ENCODE data around the gene HCFC2.
A peak's percentile ranks its signal among the peaks of the same experiment; 100 is the strongest.

The HCFC2 gene

GRCh38 chr12:104108755-104109445, 44.6 kb downstream of the HCFC2 start (continued):
- TF ChIP-seq ZNF639 (tag by site-specific recombination; IDR thresholded peaks at IDR 0.05) (no peak), ZNF654 (tag by site-specific recombination; IDR thresholded peaks at IDR 0.05; ENCODE audit: low read depth) (peak; percentile 79), ZSCAN18 (tag by site-specific recombination; IDR thresholded peaks at IDR 0.05) (no peak), ZNF324 (tag by site-specific recombination; IDR thresholded peaks at IDR 0.05) (no peak), ZNF426 (tag by site-specific recombination; IDR thresholded peaks at IDR 0.05) (no peak), PRDM10 (tag by site-specific recombination; IDR thresholded peaks at IDR 0.05) (no peak), ZNF157 (tag by site-specific recombination; IDR thresholded peaks at IDR 0.05) (no peak), ZNF391 (tag by site-specific recombination; IDR thresholded peaks at IDR 0.05; ENCODE audit: borderline replicate concordance, low read depth) (no peak), ZNF623 (tag by site-specific recombination; IDR thresholded peaks at IDR 0.05) (no peak), REPIN1 (tag by site-specific recombination; IDR thresholded peaks at IDR 0.05; ENCODE audit: low read depth) (no peak), PBX3 (CRISPR knock-in tag; IDR thresholded peaks at IDR 0.05) (no peak), ZBTB20 (tag by site-specific recombination; IDR thresholded peaks at IDR 0.05) (no peak), ATF2 (tag by site-specific recombination; IDR thresholded peaks at IDR 0.05; ENCODE audit: low read depth) (no peak), ZNF518A (tag by site-specific recombination; conservative IDR thresholded peaks at IDR 0.05; ENCODE audit: low read depth) (no peak), ZBTB8A (tag by site-specific recombination; IDR thresholded peaks at IDR 0.05) (no peak), SP2 (tag by site-specific recombination; IDR thresholded peaks at IDR 0.05) (no peak), ZNF768 (tag by site-specific recombination; IDR thresholded peaks at IDR 0.05) (no peak), TRIM28 (IDR thresholded peaks at IDR 0.05; ENCODE audit: borderline replicate concordance, low read length) (no peak), INSM2 (tag by site-specific recombination; IDR thresholded peaks at IDR 0.05) (no peak)
